Esophagus squamous epithelium (tissue), 5 donors: ENCODE results near the gene TCERG1. TPM values are rescaled to one million over a fixed set of nuclear protein-coding genes. Genes with fewer than 3 reads are reported as not detected.
A peak's percentile ranks its signal among the peaks of the same experiment; 100 is the strongest.

Experiments
- DNase-seq: peaks from one replicate; lab custom pipeline; 2025; lab: John Stamatoyannopoulos, UW
- H3K27ac ChIP-seq, 4 donors: fragments of 200-600 bp; sonication (generic); one replicate each; pipeline ENCODE4 v1.5.1; 2016 to 2019; ENCODE audit warnings: mild to moderate bottlenecking in 1 of 4
- H3K27me3 ChIP-seq, 4 donors: fragments of 200-600 bp; sonication (generic); 1 replicate in 3 of 4; 2 replicates in 1 of 4; pipeline versions ENCODE4 v1.5.1 to v1.6.0; 2017 to 2021; ENCODE audit warnings: antibody characterized with exemption in 1 of 4
- H3K36me3 ChIP-seq, 3 donors: fragments of 200-600 bp; sonication (generic); one replicate each; pipeline ENCODE4 v1.5.1; 2016 to 2019
- H3K4me1 ChIP-seq, 3 donors: fragments of 200-600 bp; sonication (generic); one replicate each; pipeline ENCODE4 v1.5.1; 2017 to 2019
- H3K4me3 ChIP-seq, 4 donors: fragments of 200-600 bp; sonication (generic); 1 replicate in 3 of 4; 2 replicates in 1 of 4; pipeline ENCODE4 v1.5.1; 2016 to 2019; ENCODE audit warnings: mild to moderate bottlenecking in 2 of 4, moderate library complexity in 1 of 4
- H3K9me3 ChIP-seq, 3 donors: fragments of 200-600 bp; sonication (generic); one replicate each; pipeline ENCODE4 v1.5.1; 2016 to 2019
- POLR2A ChIP-seq, 4 donors: fragments of 450-650 bp; IDR thresholded peaks; one replicate each; pipeline ENCODE4 v1.6.1; 2017; ENCODE audit warnings: antibody characterized with exemption in 4 of 4, mild to moderate bottlenecking in 4 of 4, moderate library complexity in 3 of 4
- WGBS, 2 donors: methylation state at CpG; one replicate each; pipeline ENCODE4 v1.1.5; 2018; 5-methylcytosine and 5-hydroxymethylcytosine counted together
- intact Hi-C: fragments of 100-400 bp; cut with DNase I; formaldehyde crosslinking; loops from one replicate; pipeline ENCODE4 v1.15.0; 2022
- total RNA-seq, 4 donors: library from RNA; depleted of rRNA; stranded (reverse); fragments of >200 nt; gene quantifications; one replicate each; pipeline ENCODE4 v1.1.0, GENCODE V29; 2016
- TF ChIP-seq, protein P1 (sequence below), 6 experiments: fragments of 450-650 bp in 4 of 6; fragments of 200-600 bp in 2 of 6; sonication (generic) in 2 of 6; IDR thresholded peaks; one replicate each; pipeline ENCODE4 v1.5.1; 2016 to 2019; ENCODE audit warnings: antibody characterized with exemption in 6 of 6, mild to moderate bottlenecking in 4 of 6, moderate library complexity in 4 of 6
- donor health status: DM: yes; HTN: yes; CAD: no.

TCERG1 gene
- total RNA-seq, 4 donors from 2014 or later, result 43.4 to 92.7 (median 68.9) TPM

DNA sequence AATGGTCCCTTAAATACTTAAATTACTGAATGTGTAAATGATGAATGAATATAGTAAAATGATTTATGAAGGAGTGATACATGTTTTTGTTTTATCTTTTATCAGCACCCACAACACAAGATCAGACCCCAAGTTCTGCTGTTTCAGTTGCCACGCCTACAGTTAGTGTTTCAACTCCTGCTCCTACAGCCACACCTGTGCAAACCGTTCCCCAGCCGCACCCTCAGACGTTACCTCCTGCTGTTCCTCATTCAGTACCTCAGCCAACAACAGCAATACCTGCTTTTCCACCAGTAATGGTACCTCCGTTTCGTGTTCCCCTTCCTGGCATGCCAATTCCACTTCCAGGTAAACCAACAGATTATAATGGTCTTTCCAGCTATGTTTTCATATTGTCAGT lies 16.3 kb downstream of the TCERG1 start:
- TF ChIP-seq, protein P1, sequence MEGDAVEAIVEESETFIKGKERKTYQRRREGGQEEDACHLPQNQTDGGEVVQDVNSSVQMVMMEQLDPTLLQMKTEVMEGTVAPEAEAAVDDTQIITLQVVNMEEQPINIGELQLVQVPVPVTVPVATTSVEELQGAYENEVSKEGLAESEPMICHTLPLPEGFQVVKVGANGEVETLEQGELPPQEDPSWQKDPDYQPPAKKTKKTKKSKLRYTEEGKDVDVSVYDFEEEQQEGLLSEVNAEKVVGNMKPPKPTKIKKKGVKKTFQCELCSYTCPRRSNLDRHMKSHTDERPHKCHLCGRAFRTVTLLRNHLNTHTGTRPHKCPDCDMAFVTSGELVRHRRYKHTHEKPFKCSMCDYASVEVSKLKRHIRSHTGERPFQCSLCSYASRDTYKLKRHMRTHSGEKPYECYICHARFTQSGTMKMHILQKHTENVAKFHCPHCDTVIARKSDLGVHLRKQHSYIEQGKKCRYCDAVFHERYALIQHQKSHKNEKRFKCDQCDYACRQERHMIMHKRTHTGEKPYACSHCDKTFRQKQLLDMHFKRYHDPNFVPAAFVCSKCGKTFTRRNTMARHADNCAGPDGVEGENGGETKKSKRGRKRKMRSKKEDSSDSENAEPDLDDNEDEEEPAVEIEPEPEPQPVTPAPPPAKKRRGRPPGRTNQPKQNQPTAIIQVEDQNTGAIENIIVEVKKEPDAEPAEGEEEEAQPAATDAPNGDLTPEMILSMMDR (IDR thresholded peaks at IDR 0.05), result no peak
- TF ChIP-seq POLR2A (IDR thresholded peaks at IDR 0.05), result no peak
- DNase-seq, result no peak
- Histone ChIP-seq H3K27ac (no peak overlapping the region), H3K27me3 (no peaks in the 10 kb centered on the region), H3K9me3 (no peaks in the 10 kb centered on the region), H3K36me3 (peaks cover 8 to 93% (median 16%) of the 10 kb centered on the region in 3 donors), H3K4me1 (no peaks in the 10 kb centered on the region), H3K4me3 (no peak overlapping the region)
- WGBS, 2 donors, result 73 to 77% methylated on average over 6 of the region's 6 CpGs
- intact Hi-C loops, result no loop called here

- Histone ChIP-seq H3K36me3 (peaks cover 4 to 91% (median 25%) of the 10 kb centered on the region in 3 donors), H3K4me1 (no peaks in the 10 kb centered on the region), H3K4me3 (no peak overlapping the region), H3K9me3 (no peaks in the 10 kb centered on the region), H3K27me3 (no peaks in the 10 kb centered on the region), H3K27ac (no peak overlapping the region)
- WGBS, 2 donors, result 52 to 62% methylated on average over 3 of the region's 3 CpGs
- intact Hi-C loops, result no loop called here
- no peak for DNase-seq
- TF ChIP-seq, protein P1 (IDR thresholded peaks at IDR 0.05), result peak in 3 of 6 experiments; percentile 11 to 30 (median 28)
- TF ChIP-seq POLR2A (IDR thresholded peaks at IDR 0.05), result no peak
These were observed 19.6 kb downstream of the TCERG1 start for GRCh38 chr5:146466521-146467349.

DNA sequence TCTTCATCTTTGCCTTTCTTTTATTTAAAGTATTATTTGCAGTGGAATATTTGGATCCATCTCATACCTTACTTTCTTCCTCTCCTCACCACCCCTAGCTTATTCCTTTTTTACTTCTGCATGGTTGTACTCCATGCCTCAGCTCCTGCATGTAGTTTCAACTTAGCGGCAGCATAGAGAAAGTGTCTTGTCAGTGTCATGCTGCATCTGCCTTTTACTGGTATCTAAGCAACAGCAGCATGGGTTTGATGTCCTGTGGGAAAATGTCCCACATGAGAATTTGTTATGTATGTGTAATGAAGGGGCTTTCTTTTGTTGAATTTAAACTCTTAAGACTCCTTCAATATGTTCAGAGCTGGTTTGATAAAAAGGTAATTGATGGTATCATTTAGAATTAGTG lies 20.6 kb downstream of the TCERG1 start:
- intact Hi-C loops, result no loop called here
- Histone ChIP-seq H3K27ac (no peak overlapping the region), H3K4me3 (no peak overlapping the region), H3K36me3 (peaks cover 4 to 91% (median 27%) of the 10 kb centered on the region in 3 donors), H3K9me3 (no peaks in the 10 kb centered on the region), H3K27me3 (no peaks in the 10 kb centered on the region), H3K4me1 (no peaks in the 10 kb centered on the region)
- no peak for TF ChIP-seq POLR2A (IDR thresholded peaks at IDR 0.05)
- TF ChIP-seq, protein P1 (IDR thresholded peaks at IDR 0.05), result no peak
- 90 to 100% methylated on average over 1 of the region's 1 CpG for WGBS, 2 donors
- no peak for DNase-seq

DNA sequence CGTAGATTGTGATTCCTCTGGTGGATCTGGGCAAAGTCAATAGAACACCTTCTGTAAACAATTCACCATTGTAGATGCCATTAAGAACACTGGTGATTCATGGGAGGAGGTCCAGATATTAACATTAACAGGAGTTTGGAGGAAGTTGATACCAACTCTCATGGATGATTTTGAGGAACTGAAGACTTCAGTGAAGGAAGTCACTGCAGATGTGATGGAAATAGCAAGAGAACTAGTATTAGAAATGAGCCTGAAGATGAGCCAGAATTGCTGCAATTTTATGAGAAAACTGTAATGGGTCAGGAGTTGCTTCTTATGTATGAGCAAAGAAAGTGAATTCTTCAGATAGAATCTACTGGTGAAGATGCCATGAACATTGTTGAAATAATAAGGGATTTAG lies 26.9 kb downstream of the TCERG1 start:
- Histone ChIP-seq H3K36me3 (peaks cover 0 to 100% (median 28%) of the 10 kb centered on the region in 3 donors), H3K4me1 (no peaks in the 10 kb centered on the region), H3K9me3 (no peaks in the 10 kb centered on the region), H3K27me3 (no peaks in the 10 kb centered on the region), H3K4me3 (no peak overlapping the region), H3K27ac (no peak overlapping the region)
- 73 to 100% methylated on average over 1 of the region's 1 CpG for WGBS, 2 donors
- intact Hi-C loops, result no loop called here
- no peak for TF ChIP-seq POLR2A (IDR thresholded peaks at IDR 0.05)
- TF ChIP-seq, protein P1 (IDR thresholded peaks at IDR 0.05), result no peak
- DNase-seq, result no peak

DNA sequence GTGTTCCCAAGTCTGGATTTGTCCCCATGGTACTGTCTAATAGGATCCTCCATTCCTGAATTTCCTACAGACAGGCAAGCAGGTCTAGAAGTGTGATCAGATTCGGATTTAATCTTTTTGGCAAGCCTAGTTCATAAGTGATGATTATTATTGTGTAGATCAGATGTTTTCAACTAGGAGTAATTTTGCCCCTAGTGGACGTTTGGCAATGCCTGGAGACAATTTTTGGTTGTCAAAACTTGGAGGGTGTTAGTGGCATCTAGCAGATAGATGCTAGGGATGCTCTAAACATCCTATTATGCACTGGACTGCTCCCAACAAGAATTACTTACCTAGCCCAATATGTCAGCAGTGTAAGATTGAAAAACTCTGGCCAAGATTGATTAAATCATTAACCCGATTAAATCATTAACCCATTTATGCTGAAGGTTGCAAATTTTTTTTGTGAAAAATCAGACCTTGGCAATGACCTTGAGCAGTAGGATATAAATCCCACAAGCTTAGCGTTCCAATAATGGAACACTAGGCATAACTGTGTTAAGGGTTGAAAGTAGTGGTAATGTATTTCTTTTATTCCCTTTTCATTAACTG lies 28.2 kb downstream of the TCERG1 start:
- intact Hi-C loops, result no loop called here
- WGBS, 2 donors, result 73 to 81% methylated on average over 4 of the region's 4 CpGs

More for the DNA sequence above, 28.2 kb downstream of the TCERG1 start:
- no peak for TF ChIP-seq POLR2A (IDR thresholded peaks at IDR 0.05)
- TF ChIP-seq, protein P1 (IDR thresholded peaks at IDR 0.05), result no peak
- peaks cover 0 to 98% (median 26%) of the 10 kb centered on the region in 3 donors for H3K36me3 ChIP-seq
- H3K27ac ChIP-seq, result no peak overlapping the region
- DNase-seq, result no peak
- H3K9me3 ChIP-seq, result no peaks in the 10 kb centered on the region
- H3K27me3 ChIP-seq, result no peaks in the 10 kb centered on the region
- H3K4me1 ChIP-seq, result no peaks in the 10 kb centered on the region
- no peak overlapping the region for H3K4me3 ChIP-seq
